ENCODE measurements around the gene GNAI3.

Gene GNAI3

GRCh38 chr1:109632671-109633346 lies 84.4 kb downstream of the GNAI3 start:
- H3K4me3 ChIP-seq (ENCODE audit: low read depth, low read length): no peak overlapping the region

GRCh38 chr1:109634292-109634691 lies 85.9 kb downstream of the GNAI3 start:
- no peak overlapping the region for H3K4me3 ChIP-seq (ENCODE audit: low read depth, low read length)
- no peak for DNase-seq (ENCODE audit: low read depth)
- TF ChIP-seq CTCF (conservative IDR thresholded peaks at IDR 0.05; ENCODE audit: low read depth, low read length): no peak

More at GRCh38 chr1:109632671-109633346, 84.4 kb downstream of the GNAI3 start:
- no peak for DNase-seq (ENCODE audit: low read depth)
- no peak for TF ChIP-seq CTCF (conservative IDR thresholded peaks at IDR 0.05; ENCODE audit: low read depth, low read length)

- DNase-seq (ENCODE audit: low read depth): no peak
- no peak for TF ChIP-seq CTCF (conservative IDR thresholded peaks at IDR 0.05; ENCODE audit: low read depth, low read length)
- no peak overlapping the region for H3K4me3 ChIP-seq (ENCODE audit: low read depth, low read length)
Measured at GRCh38 chr1:109634771-109635750, 86.6 kb downstream of the GNAI3 start.

GRCh38 chr1:109635862-109636200 lies 87.4 kb downstream of the GNAI3 start:
- TF ChIP-seq CTCF (conservative IDR thresholded peaks at IDR 0.05; ENCODE audit: low read depth, low read length): no peak
- DNase-seq (ENCODE audit: low read depth): no peak

GRCh38 chr1:109636201-109636952 lies 88.0 kb downstream of the GNAI3 start:
- no peak overlapping the region for H3K4me3 ChIP-seq (ENCODE audit: low read depth, low read length)
- TF ChIP-seq CTCF (conservative IDR thresholded peaks at IDR 0.05; ENCODE audit: low read depth, low read length): no peak
- DNase-seq (ENCODE audit: low read depth): peak; percentile 69

More at GRCh38 chr1:109635862-109636200, 87.4 kb downstream of the GNAI3 start:
- no peak overlapping the region for H3K4me3 ChIP-seq (ENCODE audit: low read depth, low read length)

- H3K4me3 ChIP-seq (ENCODE audit: low read depth, low read length): no peak overlapping the region
- TF ChIP-seq CTCF (conservative IDR thresholded peaks at IDR 0.05; ENCODE audit: low read depth, low read length): no peak
Measured at GRCh38 chr1:109637446-109637845, 89.0 kb downstream of the GNAI3 start.

More at GRCh38 chr1:109637446-109637845, 89.0 kb downstream of the GNAI3 start:
- DNase-seq (ENCODE audit: low read depth): no peak
